HG02981 (cell line): ENCODE results near the gene RNASE11.
A peak's percentile ranks its signal among the peaks of the same experiment; 100 is the strongest.
"Not testable (repeated sequence)": the region's sequence is repeated elsewhere in the genome, so short reads cannot be mapped to it uniquely, and the experiment has no call there.

Experiments
- ATAC-seq: cut with Tn5 transposase; IDR thresholded peaks from one replicate; pipeline ENCODE4 v1.9.1; 2021; ENCODE audit warnings: mild to moderate bottlenecking, moderate library complexity; ENCODE audit not compliant: unreplicated experiment

Gene RNASE11

GRCh38 chr14:20614038-20614840 is 26.4 kb upstream of the RNASE11 start:
- no peak for ATAC-seq

GRCh38 chr14:20613094-20614037 is 25.6 kb upstream of the RNASE11 start:
- peak; percentile 61 for ATAC-seq

GRCh38 chr14:20612403-20612802 is 24.6 kb upstream of the RNASE11 start:
- ATAC-seq = no peak

- no peak for ATAC-seq
Measured at GRCh38 chr14:20611277-20611676, 23.5 kb upstream of the RNASE11 start.

GRCh38 chr14:20610002-20610765 is 22.4 kb upstream of the RNASE11 start:
- ATAC-seq = no peak

- no peak for ATAC-seq
Measured at GRCh38 chr14:20609215-20610001, 21.6 kb upstream of the RNASE11 start.

- no peak for ATAC-seq
Measured at GRCh38 chr14:20608383-20609110, 20.7 kb upstream of the RNASE11 start.

GRCh38 chr14:20607617-20608016 is 19.8 kb upstream of the RNASE11 start:
- ATAC-seq = no peak

- ATAC-seq = no peak
Measured at GRCh38 chr14:20606902-20607242, 19.1 kb upstream of the RNASE11 start.

- no peak for ATAC-seq
Measured at GRCh38 chr14:20606190-20606901, 18.5 kb upstream of the RNASE11 start.

- no peak for ATAC-seq
Measured at GRCh38 chr14:20603813-20604690, 16.3 kb upstream of the RNASE11 start.

GRCh38 chr14:20602583-20602982 is 14.8 kb upstream of the RNASE11 start:
- no peak for ATAC-seq

- ATAC-seq = no peak
Measured at GRCh38 chr14:20601522-20601921, 13.7 kb upstream of the RNASE11 start.

- ATAC-seq = no peak
Measured at GRCh38 chr14:20597108-20597507, 9.3 kb upstream of the RNASE11 start.

- ATAC-seq = not testable (repeated sequence)
Measured at GRCh38 chr14:20595726-20596125, 7.9 kb upstream of the RNASE11 start.

- ATAC-seq = no peak
Measured at GRCh38 chr14:20592574-20592973, 4.8 kb upstream of the RNASE11 start.

GRCh38 chr14:20591235-20591634 is 3.4 kb upstream of the RNASE11 start, which contains the start of gene RNASE12:
Gene RNASE12 (minus strand): TSS chr14:20591376. CDS start chr14:20590723, 653 bp downstream.
- no peak for ATAC-seq

GRCh38 chr14:20583908-20584307 is 3.9 kb downstream of the RNASE11 start:
- no peak for ATAC-seq
